H1 (cell line): ENCODE measurements around the gene SLC39A6. TPM values are rescaled to one million over a fixed set of nuclear protein-coding genes. Genes with fewer than 3 reads are reported as not detected.

Experiments
- CTCF ChIA-PET: fragments of 300-600 bp; sonication (Branson Sonifier 250); formaldehyde crosslinking; loops from one replicate; lab custom pipeline; 2021; ENCODE audit not compliant: partially characterized antibody; lab: Charles Lee
- POLR2A ChIA-PET: fragments of 300-600 bp; sonication (Branson Sonifier 250); formaldehyde crosslinking; loops from one replicate; lab custom pipeline; 2021; ENCODE audit warnings: inconsistent platforms; ENCODE audit not compliant: partially characterized antibody; lab: Charles Lee
- DNase-seq, 2 experiments: peaks; one replicate each; pipeline versions ENCODE4 v3.0.0 to v3.0.0-alpha.2; 2010 to 2022; ENCODE audit warnings: low spot score in 2 of 2, low read depth in 1 of 2, mixed read lengths in 1 of 2
- FAIRE-seq: peaks from 2 replicates; lab custom pipeline; 2011; peaks lifted over from hg19 to GRCh38; lab: Jason Lieb, UNC
- H2AFZ ChIP-seq: 2 replicates; pipeline ENCODE4 v1.8.1; 2012; ENCODE audit warnings: low read length, inconsistent platforms
- H2AK5ac ChIP-seq: 2 replicates; pipeline ENCODE4 v1.6.1; 2013; ENCODE audit warnings: low read depth, low read length
- H2BK120ac ChIP-seq: replicated peaks from 2 replicates; pipeline ENCODE3; 2013; ENCODE audit warnings: low read depth, low read length, inconsistent platforms
- H2BK12ac ChIP-seq: 2 replicates; pipeline ENCODE4 v1.6.1; 2013; ENCODE audit warnings: low read depth, low read length
- H2BK15ac ChIP-seq: 2 replicates; pipeline ENCODE4 v1.6.1; 2013; ENCODE audit warnings: low read length
- H2BK20ac ChIP-seq: 2 replicates; pipeline ENCODE4 v1.6.1; 2013; ENCODE audit warnings: low read length
- H2BK5ac ChIP-seq: 2 replicates; pipeline ENCODE4 v1.6.1; 2013; ENCODE audit warnings: low read depth, low read length
- H3K14ac ChIP-seq: 2 replicates; pipeline ENCODE4 v1.6.1; 2013; ENCODE audit warnings: inconsistent platforms; ENCODE audit not compliant: insufficient read length
- H3K18ac ChIP-seq: 2 replicates; pipeline ENCODE4 v1.6.1; 2013; ENCODE audit warnings: low read length; ENCODE audit errors: extremely low read depth
- H3K23ac ChIP-seq: 2 replicates; pipeline ENCODE4 v1.6.1; 2013; ENCODE audit warnings: inconsistent platforms; ENCODE audit not compliant: insufficient read length
- H3K23me2 ChIP-seq: 2 replicates; pipeline ENCODE4 v1.6.1; 2013; ENCODE audit warnings: low read depth, low read length
- H3K27ac ChIP-seq: 2 replicates; pipeline ENCODE4 v1.6.1; 2011; ENCODE audit warnings: low read depth, low read length, inconsistent platforms
- H3K27me3 ChIP-seq, 4 experiments: replicated peaks in 1 of 4; 1 replicate in 1 of 4; 2 replicates in 3 of 4; pipeline versions ENCODE4 v1.6.1 to v1.8.1; 2011 to 2013; ENCODE audit warnings: low read length in 3 of 4, mild to moderate bottlenecking in 3 of 4, inconsistent platforms in 2 of 4, mixed read lengths in 2 of 4, moderate library complexity in 1 of 4; ENCODE audit not compliant: control insufficient read depth in 3 of 4, insufficient read depth in 3 of 4; ENCODE audit errors: extremely low read depth in 1 of 4
- H3K36me3 ChIP-seq, 4 experiments: 2 replicates each; pipeline versions ENCODE4 v1.6.1 to v1.8.1; 2011 to 2013; ENCODE audit warnings: mild to moderate bottlenecking in 4 of 4, low read length in 3 of 4, moderate library complexity in 2 of 4, control low read depth in 1 of 4, inconsistent platforms in 1 of 4; ENCODE audit not compliant: insufficient read depth in 4 of 4, control insufficient read depth in 2 of 4
- H3K4ac ChIP-seq: replicated peaks from 2 replicates; pipeline ENCODE3; 2013; ENCODE audit warnings: low read length, low read depth, mixed read lengths, inconsistent platforms; ENCODE audit not compliant: insufficient read length
- H3K4me1 ChIP-seq, 4 experiments: replicated peaks in 1 of 4; 1 replicate in 1 of 4; 2 replicates in 3 of 4; pipeline versions ENCODE4 v1.6.1 to v1.8.1; 2011 to 2013; ENCODE audit warnings: low read length in 3 of 4, inconsistent platforms in 2 of 4, mixed read lengths in 1 of 4; ENCODE audit not compliant: insufficient read depth in 4 of 4, control insufficient read depth in 3 of 4
- H3K4me2 ChIP-seq, 2 experiments: 2 replicates each; pipeline versions ENCODE4 v1.6.1 to v1.8.1; 2011 to 2013; ENCODE audit warnings: low read depth in 2 of 2, low read length in 2 of 2, control low read depth in 1 of 2, inconsistent platforms in 1 of 2, mild to moderate bottlenecking in 1 of 2; ENCODE audit not compliant: insufficient read depth in 1 of 2
- H3K4me3 ChIP-seq, 4 experiments: fragments of 200-600, 300-600 bp in 1 of 4; sonication (generic), shearing (Covaris generic), sonication (Bioruptor Twin) in 1 of 4; 2 replicates each; pipeline versions ENCODE4 v1.5.1 to v1.8.1; 2011 to 2016; ENCODE audit warnings: low read length in 4 of 4, low read depth in 3 of 4, control low read depth in 2 of 4, inconsistent platforms in 2 of 4, mild to moderate bottlenecking in 2 of 4, mixed read lengths in 1 of 4, moderate library complexity in 1 of 4; ENCODE audit not compliant: insufficient read depth in 2 of 4; ENCODE audit errors: extremely low read depth in 1 of 4
- H3K56ac ChIP-seq: replicated peaks from 2 replicates; pipeline ENCODE3; 2013; ENCODE audit warnings: low read depth, mild to moderate bottlenecking, mixed read lengths, low read length, inconsistent platforms; ENCODE audit not compliant: insufficient read length
- H3K79me1 ChIP-seq: 2 replicates; pipeline ENCODE4 v1.6.1; 2013; ENCODE audit warnings: low read depth, low read length, control low read depth
- H3K79me2 ChIP-seq, 2 experiments: 2 replicates each; pipeline versions ENCODE4 v1.6.1 to v1.8.1; 2012 to 2013; ENCODE audit warnings: low read length in 2 of 2, mild to moderate bottlenecking in 2 of 2, inconsistent platforms in 1 of 2; ENCODE audit not compliant: insufficient read depth in 2 of 2, control insufficient read depth in 1 of 2
- H3K9ac ChIP-seq, 4 experiments: replicated peaks in 1 of 4; 1 replicate in 1 of 4; 2 replicates in 3 of 4; pipeline versions ENCODE4 v1.6.1 to v1.8.1; 2011 to 2013; ENCODE audit warnings: low read depth in 3 of 4, low read length in 3 of 4, control low read depth in 2 of 4, mild to moderate bottlenecking in 2 of 4, moderate library complexity in 2 of 4, inconsistent platforms in 1 of 4; ENCODE audit errors: extremely low read depth in 1 of 4
- H3K9me3 ChIP-seq, 2 experiments: 2 replicates each; pipeline versions ENCODE4 v1.6.1 to v1.8.1; 2012 to 2013; ENCODE audit warnings: mild to moderate bottlenecking in 2 of 2, moderate library complexity in 2 of 2, control low read depth in 1 of 2, inconsistent platforms in 1 of 2, low read depth in 1 of 2, low read length in 1 of 2, mixed read lengths in 1 of 2; ENCODE audit not compliant: insufficient read depth in 2 of 2
- H4K20me1 ChIP-seq, 2 experiments: replicated peaks in 1 of 2; 2 replicates each; pipeline versions ENCODE3 to v1.8.1; 2011 to 2013; ENCODE audit warnings: inconsistent platforms in 2 of 2, low read length in 2 of 2, mild to moderate bottlenecking in 1 of 2; ENCODE audit not compliant: insufficient read depth in 2 of 2, control insufficient read depth in 1 of 2
- H4K5ac ChIP-seq: 2 replicates; pipeline ENCODE4 v1.6.1; 2013; ENCODE audit warnings: low read length, low read depth, mixed read lengths, inconsistent platforms; ENCODE audit not compliant: insufficient read length
- H4K8ac ChIP-seq: 2 replicates; pipeline ENCODE4 v1.8.0; 2013; ENCODE audit warnings: mild to moderate bottlenecking, moderate library complexity, low read length, inconsistent platforms; ENCODE audit not compliant: insufficient read depth; ENCODE audit errors: extremely low read depth
- H4K91ac ChIP-seq: replicated peaks from 2 replicates; pipeline ENCODE3; 2013; ENCODE audit warnings: low read length, mixed read lengths, inconsistent platforms; ENCODE audit not compliant: insufficient read length
- ASH2L ChIP-seq: fragments of 200-600, 300-600 bp; sonication (generic); IDR thresholded peaks from one replicate; pipeline ENCODE4 v1.7.1; 2017; ENCODE audit warnings: low read length
- WGBS, 2 experiments: shearing (Covaris generic) in 1 of 2; methylation state at CpG; one replicate each; pipeline versions ENCODE4 v1.1.6 to v1.1.7; 2013 to 2015; ENCODE audit warnings: low lambda C conversion rate in 2 of 2, mixed read lengths in 2 of 2, inconsistent platforms in 1 of 2, low coverage in 1 of 2, missing lambda C conversion rate in 1 of 2; ENCODE audit not compliant: insufficient replicate concordance in 2 of 2, insufficient coverage in 1 of 2, insufficient read length in 1 of 2; ENCODE audit errors: extremely low coverage in 1 of 2, missing lambda C conversion rate in 1 of 2; 5-methylcytosine and 5-hydroxymethylcytosine counted together
- polyA plus RNA-seq, 7 experiments: library from polyadenylated mRNA; depleted of rRNA in 3 of 7; stranded (reverse) in 5 of 7; unstranded in 2 of 7; fragments of >200 nt in 5 of 7; fragments of 200-250 nt in 2 of 7; gene quantifications; 1 replicate in 5 of 7; 2 replicates in 1 of 7; 4 replicates in 1 of 7; pipeline versions ENCODE4 v1.2.1 to v1.2.3, GENCODE V29; 2011 to 2013; ENCODE audit warnings: missing spikeins in 2 of 7, mixed read lengths in 2 of 7
- total RNA-seq: library from RNA; stranded (reverse); fragmentation: NEBNext Ultra II Directional; extraction: Animal tissue kit (Norgen Biotek cat#: 25700); gene quantifications from 2 replicates; pipeline ENCODE4 v1.2.1, GENCODE V29; 2021

SLC39A6 gene
- total and polyA plus RNA-seq, 2 of the 8 experiments (the other 6 are each of a cell fraction or from before 2014, with no cell fraction given): 36.8 to 55.4 TPM

DNA sequence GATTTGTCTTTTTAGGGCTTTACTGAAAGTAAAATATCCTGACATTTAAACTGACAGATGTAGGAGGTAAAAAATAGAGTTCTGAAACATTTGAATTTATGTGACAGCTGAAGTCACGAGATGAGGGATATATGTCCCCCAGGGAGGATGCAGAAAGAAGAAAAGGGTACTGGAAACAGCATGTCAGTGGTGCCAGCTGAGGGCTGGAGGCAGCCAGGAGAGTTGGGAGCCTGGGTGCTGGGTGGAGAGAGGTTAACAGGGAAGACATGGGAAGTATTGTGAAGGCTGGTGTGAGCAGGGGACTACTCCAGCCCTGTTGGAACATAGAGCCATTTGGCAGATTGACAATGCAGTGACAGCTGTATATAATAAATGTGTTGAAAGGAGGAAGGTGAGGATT lies 46.3 kb upstream of the SLC39A6 start:
- Histone ChIP-seq H4K91ac (no peak overlapping the region), H4K20me1 (peaks cover 0 to 2% of the 10 kb centered on the region in 2 experiments), H2BK12ac (no peak overlapping the region), H3K9me3 (no peaks in the 10 kb centered on the region), H3K79me1 (no peaks in the 10 kb centered on the region), H4K8ac (no peak overlapping the region), H3K4me2 (no peak overlapping the region), H3K56ac (no peak overlapping the region), H3K4ac (no peak overlapping the region), H3K4me3 (no peak overlapping the region), H4K5ac (no peak overlapping the region), H3K14ac (no peak overlapping the region), H2BK5ac (no peak overlapping the region), H2BK120ac (no peak overlapping the region), H3K27me3 (no peaks in the 10 kb centered on the region), H3K9ac (no peak overlapping the region), H2BK15ac (no peak overlapping the region), H3K27ac (no peak overlapping the region), H3K23me2 (no peaks in the 10 kb centered on the region), H2AFZ (no peak overlapping the region), H3K18ac (no peak overlapping the region), H3K79me2 (0 out of 4 replicates have a peak, but pooled peaks cover 0 to 2% of the 10 kb centered on the region in 2 experiments), H2AK5ac (no peak overlapping the region), H3K23ac (no peak overlapping the region), H2BK20ac (no peak overlapping the region), H3K4me1 (no peaks in the 10 kb centered on the region), H3K36me3 (peaks cover 4 to 57% (median 42%) of the 10 kb centered on the region in 4 experiments; a peak in 7 of 8 replicates)
- WGBS, 2 experiments: 92% methylated on average over 1 of the region's 1 CpG; no CpG with 5 or more reads in 1 of the 2 experiments
- ChIA-PET CTCF (interaction anchor here (1.5 kb wide), 2 partner anchors 23 to 109 kb away, joined by 3 read pairs; no protein-coding TSS in a partner anchor), POLR2A (interaction anchor here (0.7 to 1.3 kb wide), 4 partner anchors 9 to 19 kb away, joined by 3 to 4 read pairs (median 4); partner anchors contain the start of gene MOCOS)
- no peak for DNase-seq
- FAIRE-seq: no peak
- TF ChIP-seq ASH2L: no peak
